H9 (cell line): ENCODE results near the gene KCNAB2. TPM values are rescaled to one million over a fixed set of nuclear protein-coding genes. Genes with fewer than 3 reads are reported as not detected.

ENCODE experiments used
- DNase-seq: peaks from one replicate; pipeline ENCODE4 v3.0.0-alpha.2; 2017
- H2AFZ ChIP-seq: one replicate; pipeline ENCODE4 v1.6.1; 2013; ENCODE audit warnings: mild to moderate bottlenecking, low read length, control low read depth, moderate library complexity
- H2AK5ac ChIP-seq: 2 replicates; pipeline ENCODE4 v1.6.1; 2013; ENCODE audit warnings: low read length, control low read depth, mixed read lengths; ENCODE audit not compliant: insufficient read length
- H2BK120ac ChIP-seq: one replicate; pipeline ENCODE4 v1.6.1; 2013; ENCODE audit warnings: low read depth, mild to moderate bottlenecking, low read length, control low read depth, inconsistent platforms; ENCODE audit not compliant: poor library complexity, severe bottlenecking
- H2BK12ac ChIP-seq: 2 replicates; pipeline ENCODE4 v1.6.1; 2013; ENCODE audit warnings: low read length, control low read depth, mixed read lengths, low read depth; ENCODE audit not compliant: insufficient read length
- H2BK15ac ChIP-seq: 2 replicates; pipeline ENCODE4 v1.6.1; 2013; ENCODE audit warnings: low read depth, low read length, control low read depth
- H2BK20ac ChIP-seq: one replicate; pipeline ENCODE4 v1.6.1; 2013; ENCODE audit warnings: low read depth, mild to moderate bottlenecking, low read length, control low read depth, inconsistent platforms; ENCODE audit not compliant: poor library complexity, severe bottlenecking
- H2BK5ac ChIP-seq: 2 replicates; pipeline ENCODE4 v1.6.1; 2013; ENCODE audit warnings: low read length, control low read depth, mixed read lengths; ENCODE audit not compliant: insufficient read length
- H3K14ac ChIP-seq: 2 replicates; pipeline ENCODE4 v1.6.1; 2013; ENCODE audit warnings: low read length, control low read depth; ENCODE audit not compliant: insufficient read depth
- H3K18ac ChIP-seq: 2 replicates; pipeline ENCODE4 v1.6.1; 2013; ENCODE audit warnings: low read depth, mild to moderate bottlenecking, mixed read lengths, low read length, control low read depth; ENCODE audit not compliant: insufficient read length
- H3K23ac ChIP-seq: 2 replicates; pipeline ENCODE4 v1.6.1; 2013; ENCODE audit warnings: low read length, control low read depth, mixed read lengths, low read depth; ENCODE audit not compliant: insufficient read length
- H3K23me2 ChIP-seq: 2 replicates; pipeline ENCODE4 v1.6.1; 2013; ENCODE audit warnings: low read depth, mild to moderate bottlenecking, mixed read lengths, low read length, control low read depth; ENCODE audit not compliant: insufficient read length, poor library complexity, severe bottlenecking
- H3K27ac ChIP-seq: 2 replicates; pipeline ENCODE4 v1.5.1; 2013; ENCODE audit warnings: low read length, control low read depth, mixed read lengths, low read depth; ENCODE audit not compliant: insufficient read length
- H3K27me3 ChIP-seq: 2 replicates; pipeline ENCODE4 v1.6.1; 2013; ENCODE audit warnings: low read length, control low read depth, inconsistent platforms; ENCODE audit not compliant: insufficient read depth
- H3K4ac ChIP-seq: 2 replicates; pipeline ENCODE4 v1.6.1; 2013; ENCODE audit warnings: low read depth, mild to moderate bottlenecking, control low read depth, inconsistent platforms, low read length, moderate library complexity
- H3K4me1 ChIP-seq: 2 replicates; pipeline ENCODE4 v1.6.1; 2013; ENCODE audit warnings: low read length, control low read depth, inconsistent platforms; ENCODE audit not compliant: insufficient read depth
- H3K4me2 ChIP-seq: 2 replicates; pipeline ENCODE4 v1.6.1; 2013; ENCODE audit warnings: low read length, control low read depth, mixed read lengths; ENCODE audit not compliant: insufficient read length, insufficient read depth
- H3K56ac ChIP-seq: 2 replicates; pipeline ENCODE4 v1.6.1; 2013; ENCODE audit warnings: low read depth, mild to moderate bottlenecking, mixed read lengths, low read length, control low read depth; ENCODE audit not compliant: insufficient read length
- H3K79me1 ChIP-seq: 2 replicates; pipeline ENCODE4 v1.6.1; 2013; ENCODE audit warnings: low read depth, mild to moderate bottlenecking, moderate library complexity, low read length, control low read depth, inconsistent platforms; ENCODE audit not compliant: insufficient read depth, poor library complexity, severe bottlenecking
- H3K79me2 ChIP-seq: 2 replicates; pipeline ENCODE4 v1.6.1; 2013; ENCODE audit warnings: low read length, control low read depth, inconsistent platforms; ENCODE audit not compliant: insufficient read depth
- H3K9ac ChIP-seq: 2 replicates; pipeline ENCODE4 v1.6.1; 2013; ENCODE audit warnings: low read length, control low read depth, mixed read lengths; ENCODE audit not compliant: insufficient read length; ENCODE audit errors: extremely low read depth
- H3K9me3 ChIP-seq: one replicate; pipeline ENCODE4 v1.6.1; 2013; ENCODE audit warnings: low read depth, low read length, inconsistent platforms; ENCODE audit not compliant: control insufficient read depth
- H3T11ph ChIP-seq: one replicate; pipeline ENCODE4 v1.6.1; 2013; ENCODE audit warnings: mild to moderate bottlenecking, low read length, control low read depth, inconsistent platforms
- H4K20me1 ChIP-seq: one replicate; pipeline ENCODE4 v1.6.1; 2013; ENCODE audit not compliant: control insufficient read depth, insufficient read length, insufficient read depth
- H4K5ac ChIP-seq: 2 replicates; pipeline ENCODE4 v1.6.1; 2013; ENCODE audit warnings: low read depth, mild to moderate bottlenecking, mixed read lengths, low read length, control low read depth; ENCODE audit not compliant: insufficient read length
- H4K8ac ChIP-seq: replicated peaks from 2 replicates; pipeline ENCODE4 v1.6.1; 2013; ENCODE audit warnings: low read length, control low read depth, mixed read lengths, low read depth; ENCODE audit not compliant: insufficient read length
- H4K91ac ChIP-seq: 2 replicates; pipeline ENCODE4 v1.6.1; 2013; ENCODE audit warnings: low read depth, mild to moderate bottlenecking, moderate library complexity, mixed read lengths, low read length, control low read depth; ENCODE audit not compliant: insufficient read length
- H3K27ac Mint-ChIP-seq, 3 experiments: 2 replicates in 2 of 3; 3 replicates in 1 of 3; pipeline ENCODE4 v1.8.0; 2020 to 2021; ENCODE audit warnings: mixed read lengths in 3 of 3, mild to moderate bottlenecking in 1 of 3, moderate library complexity in 1 of 3
- H3K27me3 Mint-ChIP-seq: 2 replicates; pipeline ENCODE4 v1.8.0; 2021; ENCODE audit warnings: low read depth, mild to moderate bottlenecking, moderate library complexity, mixed read lengths
- H3K36me3 Mint-ChIP-seq, 3 experiments: 2 replicates in 2 of 3; 3 replicates in 1 of 3; pipeline ENCODE4 v1.8.0; 2020 to 2021; ENCODE audit warnings: low read depth in 3 of 3, mixed read lengths in 3 of 3; ENCODE audit not compliant: insufficient read depth in 1 of 3
- H3K4me1 Mint-ChIP-seq, 2 experiments: 2 replicates each; pipeline ENCODE4 v1.8.0; 2020; ENCODE audit warnings: mixed read lengths in 2 of 2
- H3K4me3 Mint-ChIP-seq, 2 experiments: 2 replicates in 1 of 2; 3 replicates in 1 of 2; pipeline ENCODE4 v1.8.0; 2020 to 2021; ENCODE audit warnings: mild to moderate bottlenecking in 2 of 2, mixed read lengths in 2 of 2, moderate library complexity in 1 of 2
- H3K9me3 Mint-ChIP-seq, 2 experiments: 2 replicates in 1 of 2; 3 replicates in 1 of 2; pipeline ENCODE4 v1.8.0; 2020; ENCODE audit warnings: mild to moderate bottlenecking in 2 of 2, mixed read lengths in 2 of 2, moderate library complexity in 1 of 2
- CTCF ChIP-seq: fragments of 200-600 bp; sonication (generic); conservative IDR thresholded peaks from 3 replicates; pipeline ENCODE4 v1.8.0; 2021; ENCODE audit warnings: antibody characterized with exemption, mild to moderate bottlenecking
- WGBS: extraction: QIAGEN DNeasy Blood & Tissue Kit; methylation state at CpG from one replicate; pipeline ENCODE4 v1.1.7; 2013; ENCODE audit warnings: missing lambda C conversion rate, low lambda C conversion rate, mixed read lengths; ENCODE audit not compliant: insufficient read length; ENCODE audit errors: extremely low coverage; 5-methylcytosine and 5-hydroxymethylcytosine counted together
- total RNA-seq: library from RNA; stranded (reverse); gene quantifications from 2 replicates; pipeline ENCODE4 v1.2.1, GENCODE V29; 2021

Gene KCNAB2
- total RNA-seq, 1 experiment from 2014 or later, result 8.3 TPM

- Histone ChIP-seq H3K9ac (no peak overlapping the region), H3K23me2 (no peaks in the 10 kb centered on the region)
- H3K9me3 Mint-ChIP-seq, result no peaks in the 10 kb centered on the region
Measured at GRCh38 chr1:6069573-6069972, 23.9 kb downstream of the KCNAB2 start.

More at GRCh38 chr1:6069573-6069972, 23.9 kb downstream of the KCNAB2 start:
- H3K56ac ChIP-seq, result no peak overlapping the region
- no peak for TF ChIP-seq CTCF
- H3K18ac ChIP-seq, result no peak overlapping the region
- no peak overlapping the region for H2BK5ac ChIP-seq
- H3K79me1 ChIP-seq, result no peaks in the 10 kb centered on the region
- no peaks in the 10 kb centered on the region for H3K36me3 Mint-ChIP-seq
- no peak overlapping the region for H3K14ac ChIP-seq
- no peaks in the 10 kb centered on the region for H3K4me1 ChIP-seq
- DNase-seq, result no peak
- no peaks in the 10 kb centered on the region for H3K27me3 ChIP-seq
- WGBS, result no CpG with 5 or more reads among the region's 14 CpGs
- no peak overlapping the region for H3K4me2 ChIP-seq
- no peaks in the 10 kb centered on the region for H3K79me2 ChIP-seq
- H4K20me1 ChIP-seq, result no peaks in the 10 kb centered on the region
- H2AFZ ChIP-seq, result no peak overlapping the region
- H2BK15ac ChIP-seq, result no peak overlapping the region
- no peak overlapping the region for H4K8ac ChIP-seq
- no peak overlapping the region for H2BK20ac ChIP-seq
- no peak overlapping the region for H2AK5ac ChIP-seq
- H3K27ac ChIP-seq, result no peak overlapping the region
- no peak overlapping the region for H3K23ac ChIP-seq
- H3K9me3 ChIP-seq, result no peaks in the 10 kb centered on the region
- no peak overlapping the region for H2BK12ac ChIP-seq
- no peak overlapping the region for H4K91ac ChIP-seq
- H3K4ac ChIP-seq, result no peak overlapping the region
- H2BK120ac ChIP-seq, result no peak overlapping the region
- peaks cover 0 to 4% of the 10 kb centered on the region in 2 experiments; a peak in 1 of 4 replicates for H3K4me1 Mint-ChIP-seq
- H3K27ac Mint-ChIP-seq, result 0 out of 7 replicates have a peak overlapping the region, but pooled peaks of 1 of the 3 experiments have one; percentile 27
- no peak overlapping the region for H4K5ac ChIP-seq
- H3K27me3 Mint-ChIP-seq, result no peaks in the 10 kb centered on the region
- H3K4me3 Mint-ChIP-seq, result no peak overlapping the region
- no peak overlapping the region for H3T11ph ChIP-seq
